Loucy (cell line): ENCODE measurements around the gene CLINT1.

ENCODE experiments used
- EZH2phosphoT487 ChIP-seq: fragments of 200-600 bp; IDR thresholded peaks from 2 replicates; pipeline ENCODE4 v1.6.1; 2018; ENCODE audit warnings: antibody characterized with exemption, mild to moderate bottlenecking, moderate library complexity, borderline replicate concordance
- TF ChIP-seq, protein P1 (sequence below): fragments of 200-600 bp; sonication (generic); conservative IDR thresholded peaks from 2 replicates; pipeline ENCODE4 v1.5.1; 2014; ENCODE audit warnings: mild to moderate bottlenecking, antibody characterized with exemption, low read length

DNA sequence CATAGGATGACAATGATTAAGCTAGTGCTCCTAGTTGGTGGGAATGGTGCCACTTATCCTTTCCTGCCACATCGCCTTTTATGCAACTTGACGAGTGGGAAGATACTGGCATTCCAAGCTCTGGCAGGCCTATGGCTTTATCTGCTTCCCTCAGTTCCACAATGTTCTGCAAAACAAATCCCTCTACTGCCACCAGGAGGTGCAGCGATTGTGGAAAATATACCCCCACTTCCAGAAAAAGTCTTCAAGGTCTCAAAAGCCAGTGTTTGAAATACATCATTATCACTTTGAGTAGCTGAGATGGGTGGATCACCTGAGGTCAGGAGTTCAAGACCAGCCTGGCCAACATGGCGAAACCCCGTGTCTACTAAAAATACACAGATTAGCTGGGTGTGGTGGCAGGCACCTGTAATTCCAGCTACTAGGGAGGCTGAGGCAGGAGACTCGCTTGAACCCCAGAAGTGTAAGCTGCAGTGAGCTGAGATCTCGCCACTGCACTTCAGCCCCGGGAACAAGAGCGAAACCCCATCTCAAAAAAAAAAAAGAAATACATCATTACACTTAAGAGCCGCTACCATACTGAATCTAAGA is 3.4 kb downstream of the CLINT1 start:
- TF ChIP-seq, protein P1, sequence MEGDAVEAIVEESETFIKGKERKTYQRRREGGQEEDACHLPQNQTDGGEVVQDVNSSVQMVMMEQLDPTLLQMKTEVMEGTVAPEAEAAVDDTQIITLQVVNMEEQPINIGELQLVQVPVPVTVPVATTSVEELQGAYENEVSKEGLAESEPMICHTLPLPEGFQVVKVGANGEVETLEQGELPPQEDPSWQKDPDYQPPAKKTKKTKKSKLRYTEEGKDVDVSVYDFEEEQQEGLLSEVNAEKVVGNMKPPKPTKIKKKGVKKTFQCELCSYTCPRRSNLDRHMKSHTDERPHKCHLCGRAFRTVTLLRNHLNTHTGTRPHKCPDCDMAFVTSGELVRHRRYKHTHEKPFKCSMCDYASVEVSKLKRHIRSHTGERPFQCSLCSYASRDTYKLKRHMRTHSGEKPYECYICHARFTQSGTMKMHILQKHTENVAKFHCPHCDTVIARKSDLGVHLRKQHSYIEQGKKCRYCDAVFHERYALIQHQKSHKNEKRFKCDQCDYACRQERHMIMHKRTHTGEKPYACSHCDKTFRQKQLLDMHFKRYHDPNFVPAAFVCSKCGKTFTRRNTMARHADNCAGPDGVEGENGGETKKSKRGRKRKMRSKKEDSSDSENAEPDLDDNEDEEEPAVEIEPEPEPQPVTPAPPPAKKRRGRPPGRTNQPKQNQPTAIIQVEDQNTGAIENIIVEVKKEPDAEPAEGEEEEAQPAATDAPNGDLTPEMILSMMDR = peak; percentile 52
- TF ChIP-seq EZH2phosphoT487 = no peak
